Measurements from ENCODE around the gene SALL2. TPM values are rescaled to one million over a fixed set of nuclear protein-coding genes. Genes with fewer than 3 reads are reported as not detected.
A peak's percentile ranks its signal among the peaks of the same experiment; 100 is the strongest.

SALL2 gene
- total and polyA plus RNA-seq, 4 donors = 0.49 to 2.9 (median 0.78) TPM

DNA sequence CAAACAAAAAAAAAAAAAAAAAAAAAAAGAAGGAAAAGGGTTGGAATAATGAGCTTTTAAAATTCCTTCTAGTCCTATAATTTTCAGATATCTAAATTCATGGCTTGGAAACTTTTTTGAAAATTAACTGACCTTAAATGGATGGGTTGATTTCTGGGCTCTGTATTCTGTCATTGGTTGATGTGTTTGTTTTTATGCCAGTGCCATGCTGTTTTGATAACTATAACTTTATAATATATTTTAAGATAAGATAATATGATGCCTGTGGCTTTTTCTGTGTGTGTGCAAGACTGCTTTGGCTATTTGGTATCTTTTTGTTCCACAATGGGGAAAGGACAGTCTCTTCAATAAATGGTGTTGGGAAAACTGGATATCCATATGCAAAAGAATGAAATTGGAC is 46.5 kb upstream of the SALL2 start:
- Histone ChIP-seq H3K36me3 (ENCODE audit: control insufficient read depth in 4 of 4, insufficient read depth in 3 of 4, low read depth in 1 of 4, low read length in 3 of 4) (no peaks in the 10 kb centered on the region), H3K9me3 (ENCODE audit: control insufficient read depth in 4 of 4, low read length in 3 of 4) (peaks cover 0 to 5% (median 0%) of the 10 kb centered on the region in 4 donors), H3K27ac (ENCODE audit: low read depth in 1 of 2, low read length in 2 of 2) (no peak overlapping the region), H3K4me1 (ENCODE audit: control insufficient read depth in 4 of 4, insufficient read depth in 4 of 4, low read length in 3 of 4) (no peaks in the 10 kb centered on the region), H3K4me3 (ENCODE audit: low read depth in 1 of 3, low read length in 3 of 3) (no peak overlapping the region), H3K9ac (ENCODE audit: low read depth in 1 of 2, low read length in 2 of 2) (no peak overlapping the region), H3K27me3 (ENCODE audit: control insufficient read depth in 4 of 4, insufficient read depth in 4 of 4, low read length in 3 of 4) (no peaks in the 10 kb centered on the region)
- TF ChIP-seq EGR1 (IDR thresholded peaks at IDR 0.05; ENCODE audit: low read depth in 2 of 2) (no peak), RXRA (IDR thresholded peaks at IDR 0.05) (no peak), FOXA1 (IDR thresholded peaks at IDR 0.05) (no peak), REST (IDR thresholded peaks at IDR 0.05) (no peak), RAD21 (IDR thresholded peaks at IDR 0.05) (no peak), YY1 (IDR thresholded peaks at IDR 0.05) (no peak)
- DNase-seq (ENCODE audit: low spot score) = no peak

DNA sequence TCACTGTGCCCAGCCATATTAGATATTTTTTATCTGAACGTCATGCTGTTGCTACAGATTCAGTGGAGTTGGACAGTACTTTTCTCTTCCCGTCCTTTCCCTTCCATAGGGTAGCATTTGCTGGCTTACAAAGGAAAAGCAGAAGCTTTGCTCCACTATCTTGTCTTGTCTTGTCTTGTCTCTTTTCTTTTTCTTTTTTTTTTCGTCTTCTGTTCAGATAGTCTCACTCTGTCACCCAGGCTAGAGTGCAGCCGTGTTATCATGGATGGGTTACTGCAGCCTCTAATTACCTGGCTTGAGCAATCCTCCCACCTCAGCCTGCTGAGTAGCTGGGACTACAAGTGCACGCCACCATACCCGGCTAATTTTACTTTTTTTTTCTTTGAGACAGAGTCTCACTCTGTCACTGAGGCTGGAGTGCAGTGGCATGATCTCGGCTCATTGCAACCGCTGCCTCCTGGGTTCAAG is 32.6 kb upstream of the SALL2 start:
- TF ChIP-seq GABPA (IDR thresholded peaks at IDR 0.05 in 1 of 2, conservative IDR thresholded peaks at IDR 0.05 in 1 of 2) (no peak), YY1 (IDR thresholded peaks at IDR 0.05) (no peak)
- Histone ChIP-seq H3K27ac (ENCODE audit: low read depth in 1 of 2, low read length in 2 of 2) (no peak overlapping the region), H3K4me1 (ENCODE audit: control insufficient read depth in 4 of 4, insufficient read depth in 4 of 4, low read length in 3 of 4) (peaks cover 2 to 5% (median 3%) of the 10 kb centered on the region in 4 donors), H3K36me3 (ENCODE audit: control insufficient read depth in 4 of 4, insufficient read depth in 3 of 4, low read depth in 1 of 4, low read length in 3 of 4) (no peaks in the 10 kb centered on the region), H3K9me3 (ENCODE audit: control insufficient read depth in 4 of 4, low read length in 3 of 4) (no peaks in the 10 kb centered on the region), H3K4me3 (ENCODE audit: low read depth in 1 of 3, low read length in 3 of 3) (no peak overlapping the region), H3K27me3 (ENCODE audit: control insufficient read depth in 4 of 4, insufficient read depth in 4 of 4, low read length in 3 of 4) (no peaks in the 10 kb centered on the region), H3K9ac (ENCODE audit: low read depth in 1 of 2, low read length in 2 of 2) (no peak overlapping the region)
- DNase-seq (ENCODE audit: low spot score) = no peak
- 87% methylated on average over 8 of the region's 8 CpGs for WGBS

DNA sequence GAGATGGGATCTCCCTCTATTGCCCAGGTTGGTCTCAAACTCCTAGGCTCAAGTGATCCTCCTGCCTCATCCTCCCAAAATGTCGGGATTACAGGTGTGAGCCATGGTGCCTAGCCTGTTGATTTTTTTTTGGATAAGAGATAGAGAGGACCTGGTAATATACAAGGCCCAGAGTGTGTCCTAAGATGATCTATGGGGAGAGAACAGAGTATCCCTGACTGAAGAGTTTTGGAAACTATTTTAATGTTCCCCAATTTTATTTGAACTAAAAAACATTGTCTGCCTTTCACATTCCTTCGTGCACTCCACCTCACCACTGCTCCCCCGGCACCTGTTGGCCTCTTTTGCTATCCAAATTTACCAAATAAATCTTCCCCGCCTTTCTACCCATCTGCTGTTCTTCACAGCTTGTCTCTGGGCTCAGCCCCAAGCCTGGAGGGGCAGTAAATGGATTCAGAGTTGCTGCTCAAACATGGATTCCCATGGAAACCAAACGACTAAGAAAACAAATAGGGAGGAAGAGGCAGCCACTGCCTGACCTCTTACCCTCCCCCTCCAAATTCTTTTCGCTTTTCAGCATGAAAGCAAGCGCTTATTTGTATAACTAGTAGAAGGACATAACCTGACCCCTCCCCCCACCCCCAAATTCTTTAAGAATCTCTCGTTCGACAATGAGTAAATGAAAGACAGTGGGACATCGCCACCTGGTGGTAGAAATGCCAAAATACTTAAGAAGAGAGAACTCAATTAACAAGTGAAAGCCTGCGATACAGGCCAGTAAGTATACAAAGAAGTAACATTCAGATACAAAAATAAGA is 31.1 kb upstream of the SALL2 start:
- DNase-seq (ENCODE audit: low spot score) = peak; percentile 73
- peak overlapping the region in 1 of 2 donors; percentile 34 for H3K9ac ChIP-seq (ENCODE audit: low read depth in 1 of 2, low read length in 2 of 2)
- no peaks in the 10 kb centered on the region for H3K36me3 ChIP-seq (ENCODE audit: control insufficient read depth in 4 of 4, insufficient read depth in 3 of 4, low read depth in 1 of 4, low read length in 3 of 4)
- TF ChIP-seq HNF4G (IDR thresholded peaks at IDR 0.05) (peak; percentile 30), REST (IDR thresholded peaks at IDR 0.05) (no peak), TAF1 (conservative IDR thresholded peaks at IDR 0.05) (no peak), RXRA (IDR thresholded peaks at IDR 0.05) (peak; percentile 24 to 27), NR2F2 (IDR thresholded peaks at IDR 0.05) (peak; percentile 85), YY1 (IDR thresholded peaks at IDR 0.05) (peak; percentile 42), RAD21 (IDR thresholded peaks at IDR 0.05) (peak; percentile 89 to 91), GABPA (IDR thresholded peaks at IDR 0.05 in 1 of 2, conservative IDR thresholded peaks at IDR 0.05 in 1 of 2) (no peak), SP1 (IDR thresholded peaks at IDR 0.05) (peak; percentile 27), CTCF (IDR thresholded peaks at IDR 0.05; ENCODE audit: low read depth, low read length, missing input control) (peak; percentile 72), HNF4A (conservative IDR thresholded peaks at IDR 0.05) (peak in 1 of 2 donors; percentile 10)
- TF ChIP-seq, protein P1, sequence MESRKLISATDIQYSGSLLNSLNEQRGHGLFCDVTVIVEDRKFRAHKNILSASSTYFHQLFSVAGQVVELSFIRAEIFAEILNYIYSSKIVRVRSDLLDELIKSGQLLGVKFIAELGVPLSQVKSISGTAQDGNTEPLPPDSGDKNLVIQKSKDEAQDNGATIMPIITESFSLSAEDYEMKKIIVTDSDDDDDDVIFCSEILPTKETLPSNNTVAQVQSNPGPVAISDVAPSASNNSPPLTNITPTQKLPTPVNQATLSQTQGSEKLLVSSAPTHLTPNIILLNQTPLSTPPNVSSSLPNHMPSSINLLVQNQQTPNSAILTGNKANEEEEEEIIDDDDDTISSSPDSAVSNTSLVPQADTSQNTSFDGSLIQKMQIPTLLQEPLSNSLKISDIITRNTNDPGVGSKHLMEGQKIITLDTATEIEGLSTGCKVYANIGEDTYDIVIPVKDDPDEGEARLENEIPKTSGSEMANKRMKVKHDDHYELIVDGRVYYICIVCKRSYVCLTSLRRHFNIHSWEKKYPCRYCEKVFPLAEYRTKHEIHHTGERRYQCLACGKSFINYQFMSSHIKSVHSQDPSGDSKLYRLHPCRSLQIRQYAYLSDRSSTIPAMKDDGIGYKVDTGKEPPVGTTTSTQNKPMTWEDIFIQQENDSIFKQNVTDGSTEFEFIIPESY (IDR thresholded peaks at IDR 0.05) = no peak
- H3K4me3 ChIP-seq (ENCODE audit: low read depth in 1 of 3, low read length in 3 of 3) = peak overlapping the region in 2 of 3 donors; percentile 26 to 34
- H3K9me3 ChIP-seq (ENCODE audit: control insufficient read depth in 4 of 4, low read length in 3 of 4) = no peaks in the 10 kb centered on the region
- 12% methylated on average over 11 of the region's 11 CpGs for WGBS
- H3K27ac ChIP-seq (ENCODE audit: low read depth in 1 of 2, low read length in 2 of 2) = peak overlapping the region in 1 of 2 donors; percentile 50
- H3K27me3 ChIP-seq (ENCODE audit: control insufficient read depth in 4 of 4, insufficient read depth in 4 of 4, low read length in 3 of 4) = no peaks in the 10 kb centered on the region
- H3K4me1 ChIP-seq (ENCODE audit: control insufficient read depth in 4 of 4, insufficient read depth in 4 of 4, low read length in 3 of 4) = peaks cover 2 to 5% (median 3%) of the 10 kb centered on the region in 4 donors

Measured in liver (tissue), 9 donors.